Sigmoid colon (tissue), 7 donors: ENCODE results near the gene HNRNPH1. TPM values are rescaled to one million over a fixed set of nuclear protein-coding genes. Genes with fewer than 3 reads are reported as not detected.
"Not testable (repeated sequence)": the region's sequence is repeated elsewhere in the genome, so short reads cannot be mapped to it uniquely, and the experiment has no call there.

ENCODE experiments used
- DNase-seq: peaks from one replicate; pipeline ENCODE4 v3.0.0-alpha.2; 2019
- H3K27ac ChIP-seq, 4 donors: fragments of 200-600 bp; sonication (generic); one replicate each; pipeline ENCODE4 v1.5.1; 2016 to 2019; ENCODE audit warnings: mild to moderate bottlenecking in 1 of 4
- H3K27me3 ChIP-seq, 3 donors: fragments of 200-600 bp; sonication (generic); one replicate each; pipeline ENCODE4 v1.5.1; 2019; ENCODE audit warnings: mild to moderate bottlenecking in 1 of 3
- H3K36me3 ChIP-seq, 4 donors: fragments of 200-600 bp; sonication (generic); one replicate each; pipeline ENCODE4 v1.5.1; 2016 to 2019
- H3K4me1 ChIP-seq, 4 donors: fragments of 200-600 bp; sonication (generic); one replicate each; pipeline ENCODE4 v1.5.1; 2017 to 2019
- H3K4me3 ChIP-seq, 4 donors: fragments of 200-600 bp; sonication (generic); one replicate each; pipeline ENCODE4 v1.5.1; 2017 to 2019; ENCODE audit warnings: mild to moderate bottlenecking in 2 of 4, moderate library complexity in 1 of 4
- H3K9me3 ChIP-seq, 4 donors: fragments of 200-600 bp in 3 of 4; sonication (generic) in 3 of 4; one replicate each; pipeline versions ENCODE4 v1.5.1 to v1.6.1; 2013 to 2019
- CTCF ChIP-seq, 4 experiments: fragments of 450-650 bp in 3 of 4; fragments of 200-600 bp in 1 of 4; IDR thresholded peaks; one replicate each; pipeline ENCODE4 v1.5.1; 2016 to 2019; ENCODE audit warnings: antibody characterized with exemption in 4 of 4, mild to moderate bottlenecking in 3 of 4, moderate library complexity in 2 of 4
- EP300 ChIP-seq, 4 donors: sonication (generic); formaldehyde crosslinking; IDR thresholded peaks; one replicate each; pipeline ENCODE4 v1.6.1; 2017; ENCODE audit warnings: antibody characterized with exemption in 4 of 4
- POLR2A ChIP-seq, 2 donors: fragments of 450-650 bp; IDR thresholded peaks; one replicate each; pipeline ENCODE4 v1.6.1; 2016; ENCODE audit warnings: antibody characterized with exemption in 2 of 2, mild to moderate bottlenecking in 2 of 2, moderate library complexity in 2 of 2
- POLR2AphosphoS5 ChIP-seq, 4 donors: sonication (generic); formaldehyde crosslinking; IDR thresholded peaks; one replicate each; pipeline ENCODE4 v1.6.1; 2017; ENCODE audit warnings: antibody characterized with exemption in 4 of 4
- WGBS, 2 donors: extraction: QIAGEN DNeasy Blood & Tissue Kit; methylation state at CpG; one replicate each; pipeline ENCODE4 v1.1.7; 2013; 5-methylcytosine and 5-hydroxymethylcytosine counted together
- intact Hi-C: fragments of 100-400 bp; cut with DNase I; formaldehyde crosslinking; loops from one replicate; pipeline ENCODE4 v1.15.1; 2023
- polyA plus RNA-seq, 3 donors: library from polyadenylated mRNA; stranded (reverse); fragments of 200-250 nt; gene quantifications; one replicate each; pipeline ENCODE4 v1.2.3, GENCODE V29; 2013
- total RNA-seq, 4 donors: library from RNA; depleted of rRNA; stranded (reverse); fragments of >200 nt; gene quantifications; one replicate each; pipeline ENCODE4 v1.1.0, GENCODE V29; 2016
- donor health status: healthy with polysubstance abuse.
- donor health status: Bipolar disorder and iron deficiency.
- donor health status: healthy.

HNRNPH1 gene
- total and polyA plus RNA-seq, 7 donors, result 63.8 to 495 (median 264) TPM

- H3K27me3 ChIP-seq, result no peaks in the 10 kb centered on the region
- TF ChIP-seq POLR2A (IDR thresholded peaks at IDR 0.05) (no peak), POLR2AphosphoS5 (IDR thresholded peaks at IDR 0.05) (no peak), CTCF (IDR thresholded peaks at IDR 0.05) (no peak), EP300 (IDR thresholded peaks at IDR 0.05) (no peak)
- 73 to 82% methylated on average over 9 of the region's 9 CpGs for WGBS, 2 donors
- no peaks in the 10 kb centered on the region for H3K9me3 ChIP-seq
- DNase-seq, result no peak
- H3K4me1 ChIP-seq, result no peaks in the 10 kb centered on the region
- H3K27ac ChIP-seq, result no peak overlapping the region
- H3K4me3 ChIP-seq, result no peak overlapping the region
- no peaks in the 10 kb centered on the region for H3K36me3 ChIP-seq
- intact Hi-C loops, result no loop called here
Observed at GRCh38 chr5:179648410-179648809, 24.9 kb upstream of the HNRNPH1 start.

GRCh38 chr5:179644766-179645165, 21.3 kb upstream of the HNRNPH1 start:
- H3K27me3 ChIP-seq, H3K27ac ChIP-seq, H3K4me3 ChIP-seq, intact Hi-C loops, DNase-seq, H3K4me1 ChIP-seq, H3K9me3 ChIP-seq, H3K36me3 ChIP-seq: not testable (repeated sequence)
- WGBS, 2 donors, result 86 to 90% methylated on average over 4 to 5 of the region's 5 CpGs

- intact Hi-C loops, H3K36me3 ChIP-seq, H3K27ac ChIP-seq, H3K27me3 ChIP-seq, H3K4me3 ChIP-seq, H3K9me3 ChIP-seq, H3K4me1 ChIP-seq: not testable (repeated sequence)
- DNase-seq, result peak; percentile 41
- WGBS, 2 donors, result 85 to 89% methylated on average over 16 of the region's 16 CpGs
Observed at GRCh38 chr5:179643141-179643920, 19.9 kb upstream of the HNRNPH1 start.

- H3K9me3 ChIP-seq, H3K36me3 ChIP-seq, H3K4me3 ChIP-seq, H3K27me3 ChIP-seq, H3K27ac ChIP-seq, intact Hi-C loops, H3K4me1 ChIP-seq: not testable (repeated sequence)
- peak; percentile 17 for DNase-seq
- WGBS, 2 donors, result 86 to 88% methylated on average over 17 of the region's 17 CpGs
Observed at GRCh38 chr5:179642626-179643025, 19.2 kb upstream of the HNRNPH1 start.

GRCh38 chr5:179641745-179642144, 18.3 kb upstream of the HNRNPH1 start:
- intact Hi-C loops, H3K36me3 ChIP-seq, H3K4me1 ChIP-seq, DNase-seq, H3K27ac ChIP-seq, H3K9me3 ChIP-seq, H3K27me3 ChIP-seq, H3K4me3 ChIP-seq: not testable (repeated sequence)
- WGBS, 2 donors, result no CpG with 5 or more reads among the region's 4 CpGs

GRCh38 chr5:179639296-179639695, 15.8 kb upstream of the HNRNPH1 start:
- H3K27me3 ChIP-seq, H3K36me3 ChIP-seq, H3K4me3 ChIP-seq, H3K27ac ChIP-seq, H3K4me1 ChIP-seq, intact Hi-C loops, H3K9me3 ChIP-seq: not testable (repeated sequence)
- 95 to 96% methylated on average over 11 of the region's 11 CpGs for WGBS, 2 donors
- DNase-seq, result peak; percentile 28

- H3K4me3 ChIP-seq, H3K27me3 ChIP-seq, H3K4me1 ChIP-seq, H3K36me3 ChIP-seq, intact Hi-C loops, H3K9me3 ChIP-seq, DNase-seq: not testable (repeated sequence)
- 10% methylated on average over 9 of the region's 49 CpGs; no CpG with 5 or more reads in 1 of the 2 donors for WGBS, 2 donors
- peak overlapping the region in 1 of 4 donors; percentile 68 for H3K27ac ChIP-seq
Observed at GRCh38 chr5:179634370-179635172, 11.1 kb upstream of the HNRNPH1 start.

- H3K9me3 ChIP-seq, intact Hi-C loops, H3K36me3 ChIP-seq, H3K27me3 ChIP-seq, H3K4me1 ChIP-seq: not testable (repeated sequence)
- DNase-seq, result peak; percentile 33
- Histone ChIP-seq H3K4me3 (peak overlapping the region; percentile 23 to 42 (median 36)), H3K27ac (peak overlapping the region; percentile 47 to 67 (median 60))
- WGBS, 2 donors, result 21 to 69% methylated on average over 19 of the region's 38 CpGs
Observed at GRCh38 chr5:179633501-179634369, 10.3 kb upstream of the HNRNPH1 start.
